ENCODE measurements around the gene KCTD16.

The KCTD16 gene

GRCh38 chr5:144469106-144469505 lies 298.4 kb downstream of the KCTD16 start:
- TF ChIP-seq CTCF (IDR thresholded peaks at IDR 0.05; ENCODE audit: low read depth, low read length) = no peak
- no peak for DNase-seq (ENCODE audit: extremely low read depth, low read depth)

DNA sequence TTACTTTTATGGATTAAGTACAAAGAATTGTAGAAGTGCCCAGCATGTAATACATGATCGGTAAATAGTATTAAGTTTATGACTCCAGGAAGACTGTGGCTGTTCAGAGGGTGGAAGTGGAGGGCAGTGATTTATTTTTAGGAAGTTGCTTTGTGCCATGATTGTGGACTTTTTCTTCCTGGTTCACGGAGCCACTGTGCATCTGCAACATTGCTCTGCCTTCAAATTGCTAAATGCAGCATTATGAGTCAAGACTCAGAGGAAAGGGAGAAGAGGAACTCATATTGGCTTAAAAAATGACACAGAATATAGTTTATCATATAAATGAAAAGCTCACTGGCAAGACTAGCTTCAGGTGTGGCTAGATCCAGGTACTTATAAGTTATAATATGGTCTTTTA lies 301.5 kb downstream of the KCTD16 start:
- no peak for DNase-seq (ENCODE audit: extremely low read depth, low read depth)
- TF ChIP-seq CTCF (IDR thresholded peaks at IDR 0.05; ENCODE audit: low read depth, low read length) = no peak

DNA sequence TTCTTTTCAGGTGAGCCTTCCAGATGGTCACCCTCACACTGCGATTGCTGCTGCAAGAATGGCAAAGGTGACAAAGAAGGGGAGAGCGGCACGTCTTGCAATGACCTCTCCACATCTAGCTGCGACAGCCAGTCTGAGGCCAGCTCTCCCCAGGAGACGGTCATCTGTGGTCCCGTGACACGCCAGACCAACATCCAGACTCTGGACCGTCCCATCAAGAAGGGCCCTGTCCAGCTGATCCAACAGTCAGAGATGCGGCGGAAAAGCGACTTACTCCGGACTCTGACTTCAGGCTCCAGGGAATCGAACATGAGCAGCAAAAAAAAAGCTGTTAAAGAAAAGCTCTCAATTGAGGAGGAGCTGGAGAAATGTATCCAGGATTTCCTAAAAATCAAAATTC lies 303.0 kb downstream of the KCTD16 start:
- no peak for TF ChIP-seq CTCF (IDR thresholded peaks at IDR 0.05; ENCODE audit: low read depth, low read length)

DNA sequence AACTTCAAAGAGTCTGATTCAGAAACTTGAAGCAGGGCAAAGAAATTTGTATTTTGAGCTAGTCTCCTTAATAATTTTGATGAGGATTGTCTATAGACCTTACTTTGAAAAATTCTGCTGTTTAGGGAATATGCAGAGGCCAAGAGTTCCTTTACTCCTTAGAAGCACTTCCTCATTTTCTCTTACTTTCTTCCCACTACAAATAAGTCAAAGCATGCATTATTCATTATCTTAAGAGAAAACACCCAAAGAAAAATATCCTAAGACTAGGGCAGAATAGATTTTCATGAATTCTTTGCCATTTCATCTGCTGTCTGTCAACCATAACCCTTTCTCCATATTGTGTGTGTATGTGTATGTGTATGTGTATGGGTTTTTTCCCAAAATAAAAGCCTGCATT lies 307.9 kb downstream of the KCTD16 start:
- no peak for DNase-seq (ENCODE audit: extremely low read depth, low read depth)
- TF ChIP-seq CTCF (IDR thresholded peaks at IDR 0.05; ENCODE audit: low read depth, low read length) = no peak

More for the DNA sequence above, 303.0 kb downstream of the KCTD16 start:
- DNase-seq (ENCODE audit: extremely low read depth, low read depth) = no peak

GRCh38 chr5:144481861-144482260 lies 311.2 kb downstream of the KCTD16 start:
- TF ChIP-seq CTCF (IDR thresholded peaks at IDR 0.05; ENCODE audit: low read depth, low read length) = no peak
- DNase-seq (ENCODE audit: extremely low read depth, low read depth) = no peak

DNA sequence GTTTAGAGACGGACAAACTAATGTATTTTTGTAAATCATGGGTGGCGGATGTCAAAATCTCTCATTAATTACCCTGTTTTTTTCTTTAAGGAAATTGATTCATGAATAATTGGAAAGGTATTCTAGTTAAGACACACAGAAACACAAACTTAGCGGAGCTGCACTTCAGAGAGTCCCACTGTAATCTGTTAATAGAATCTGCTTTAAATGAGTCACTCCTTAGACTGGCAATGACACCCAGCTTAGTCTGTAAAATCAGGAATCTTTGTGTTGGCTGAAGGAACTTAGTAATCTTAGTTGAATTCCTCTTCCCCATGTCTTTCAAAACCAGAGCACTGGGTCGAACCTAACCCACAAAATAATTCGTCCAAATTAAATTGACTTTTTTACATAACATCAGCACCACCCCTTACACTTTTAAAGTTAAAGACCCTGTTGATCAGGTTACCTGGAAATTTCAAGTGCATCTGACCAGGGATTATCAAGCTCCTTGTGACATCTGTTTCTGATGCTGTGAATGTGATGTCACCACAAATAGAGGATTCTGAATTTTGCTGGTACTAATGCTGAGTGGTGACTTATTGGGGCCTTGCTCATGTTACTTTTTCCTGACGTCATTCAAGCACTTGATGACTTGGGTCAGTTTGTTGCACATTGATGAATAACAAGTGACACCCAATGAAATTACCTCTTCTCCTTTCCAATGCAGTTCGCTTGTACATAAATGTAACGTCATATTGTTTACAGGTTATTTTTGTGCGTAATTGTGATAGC lies 313.6 kb downstream of the KCTD16 start:
- no peak for TF ChIP-seq CTCF (IDR thresholded peaks at IDR 0.05; ENCODE audit: low read depth, low read length)
- DNase-seq (ENCODE audit: extremely low read depth, low read depth) = no peak

GRCh38 chr5:144485540-144485939 lies 314.9 kb downstream of the KCTD16 start:
- DNase-seq (ENCODE audit: extremely low read depth, low read depth) = no peak
- no peak for TF ChIP-seq CTCF (IDR thresholded peaks at IDR 0.05; ENCODE audit: low read depth, low read length)

Measured in AG09319 (cell line).